Aorta (tissue), 5 donors: ENCODE measurements around the gene TOX2. TPM values are rescaled to one million over a fixed set of nuclear protein-coding genes. Genes with fewer than 3 reads are reported as not detected.

Experiments used
- ATAC-seq: fragments of 200-7000 bp; cut with Tn5 transposase; one replicate; pipeline ENCODE4 v1.9.1; 2022; ENCODE audit warnings: moderate library complexity; ENCODE audit not compliant: low FRiP score
- DNase-seq, 2 donors: peaks; one replicate each; pipeline ENCODE4 v3.0.0-alpha.2; 2020
- H3K27ac ChIP-seq, 2 donors: one replicate each; pipeline ENCODE4 v1.5.1; 2013; ENCODE audit warnings: low read length in 2 of 2, mild to moderate bottlenecking in 2 of 2, moderate library complexity in 2 of 2, control low read depth in 1 of 2, inconsistent platforms in 1 of 2, low read depth in 1 of 2
- H3K27me3 ChIP-seq, 2 donors: one replicate each; pipeline ENCODE4 v1.6.1; 2013; ENCODE audit warnings: control low read depth in 1 of 2, low read length in 1 of 2, mild to moderate bottlenecking in 1 of 2, moderate library complexity in 1 of 2; ENCODE audit not compliant: insufficient read depth in 2 of 2, control insufficient read depth in 1 of 2
- H3K36me3 ChIP-seq, 2 donors: one replicate each; pipeline ENCODE4 v1.6.1; 2013; ENCODE audit warnings: control low read depth in 1 of 2, low read length in 1 of 2, mild to moderate bottlenecking in 1 of 2; ENCODE audit not compliant: insufficient read depth in 2 of 2, control insufficient read depth in 1 of 2
- H3K4me1 ChIP-seq, 2 donors: one replicate each; pipeline ENCODE4 v1.6.1; 2013; ENCODE audit warnings: low read length in 2 of 2, control low read depth in 1 of 2, mild to moderate bottlenecking in 1 of 2, moderate library complexity in 1 of 2; ENCODE audit not compliant: insufficient read depth in 2 of 2, control insufficient read depth in 1 of 2
- H3K4me3 ChIP-seq, 2 donors: one replicate each; pipeline ENCODE4 v1.5.1; 2013; ENCODE audit warnings: low read length in 2 of 2, control low read depth in 1 of 2, mild to moderate bottlenecking in 1 of 2
- H3K9me3 ChIP-seq: one replicate; pipeline ENCODE4 v1.6.1; 2013; ENCODE audit warnings: mild to moderate bottlenecking, low read length; ENCODE audit not compliant: control insufficient read depth
- WGBS, 2 donors: extraction: QIAGEN DNeasy Blood & Tissue Kit; methylation state at CpG; one replicate each; pipeline ENCODE4 v1.1.7; 2013; 5-methylcytosine and 5-hydroxymethylcytosine counted together
- intact Hi-C, 2 donors: fragments of 100-400 bp; cut with DNase I; formaldehyde crosslinking; loops; one replicate each; pipeline versions ENCODE4 v1.14.2 to v1.15.0; 2022
- polyA plus RNA-seq, 2 donors: library from polyadenylated mRNA; stranded (reverse); fragments of 200-250 nt; gene quantifications; one replicate each; pipeline ENCODE4 v1.2.3, GENCODE V29; 2013
- total RNA-seq, 2 donors: library from RNA; stranded (reverse); fragmentation: NEBNext Ultra II Directional; extraction: Animal tissue kit (Norgen Biotek cat#: 25700); gene quantifications; one replicate each; pipeline ENCODE4 v1.2.1, GENCODE V29; 2021
- donor health status: healthy with polysubstance abuse.
- donor health status: Bipolar disorder and iron deficiency.
- donor health status: DM: no; HTN: no; CAD: no.
- donor health status: DM: no; HTN: no; CAD: no.
- donor health status: DM: yes; HTN: yes; CAD: no.

TOX2 gene
- total and polyA plus RNA-seq, 4 donors: 1.1 to 17.2 (median 9.4) TPM

- no peaks in the 10 kb centered on the region for H3K27me3 ChIP-seq
- no peak overlapping the region for H3K4me3 ChIP-seq
- peaks cover 0 to under 1% of the 10 kb centered on the region in 2 donors for H3K4me1 ChIP-seq
- DNase-seq (no peak), ATAC-seq (no peak)
- intact Hi-C loops: loop anchor here (1.0 to 2.0 kb wide), 2 partner anchors 74 to 195 kb away; partner anchors contain the start of gene FITM2 (in 1 of the 2)
- WGBS, 2 donors: 69 to 74% methylated on average over 38 to 76 of the region's 76 CpGs
- peaks cover 0 to 4% of the 10 kb centered on the region in 2 donors for H3K36me3 ChIP-seq
- H3K9me3 ChIP-seq: no peaks in the 10 kb centered on the region
- no peak overlapping the region for H3K27ac ChIP-seq
Observed at GRCh38 chr20:44115762-44116644, 201.4 kb downstream of the TOX2 start.

- no peak overlapping the region for H3K4me3 ChIP-seq
- peak overlapping the region in 1 of 2 donors; percentile 13 for H3K27ac ChIP-seq
- H3K9me3 ChIP-seq: no peaks in the 10 kb centered on the region
- WGBS, 2 donors: 76 to 77% methylated on average over 8 of the region's 8 CpGs
- no peak for DNase-seq
- intact Hi-C loops: loop anchor here in 1 of 2 donors (2.0 kb wide), 1 partner anchor 193 kb away; the partner anchor contains the start of gene FITM2
- peaks cover 0 to 4% of the 10 kb centered on the region in 2 donors for H3K36me3 ChIP-seq
- H3K4me1 ChIP-seq: peaks cover 0 to 3% of the 10 kb centered on the region in 2 donors
- ATAC-seq: no peak
- H3K27me3 ChIP-seq: no peaks in the 10 kb centered on the region
Observed at GRCh38 chr20:44117296-44118184, 202.9 kb downstream of the TOX2 start.

DNA sequence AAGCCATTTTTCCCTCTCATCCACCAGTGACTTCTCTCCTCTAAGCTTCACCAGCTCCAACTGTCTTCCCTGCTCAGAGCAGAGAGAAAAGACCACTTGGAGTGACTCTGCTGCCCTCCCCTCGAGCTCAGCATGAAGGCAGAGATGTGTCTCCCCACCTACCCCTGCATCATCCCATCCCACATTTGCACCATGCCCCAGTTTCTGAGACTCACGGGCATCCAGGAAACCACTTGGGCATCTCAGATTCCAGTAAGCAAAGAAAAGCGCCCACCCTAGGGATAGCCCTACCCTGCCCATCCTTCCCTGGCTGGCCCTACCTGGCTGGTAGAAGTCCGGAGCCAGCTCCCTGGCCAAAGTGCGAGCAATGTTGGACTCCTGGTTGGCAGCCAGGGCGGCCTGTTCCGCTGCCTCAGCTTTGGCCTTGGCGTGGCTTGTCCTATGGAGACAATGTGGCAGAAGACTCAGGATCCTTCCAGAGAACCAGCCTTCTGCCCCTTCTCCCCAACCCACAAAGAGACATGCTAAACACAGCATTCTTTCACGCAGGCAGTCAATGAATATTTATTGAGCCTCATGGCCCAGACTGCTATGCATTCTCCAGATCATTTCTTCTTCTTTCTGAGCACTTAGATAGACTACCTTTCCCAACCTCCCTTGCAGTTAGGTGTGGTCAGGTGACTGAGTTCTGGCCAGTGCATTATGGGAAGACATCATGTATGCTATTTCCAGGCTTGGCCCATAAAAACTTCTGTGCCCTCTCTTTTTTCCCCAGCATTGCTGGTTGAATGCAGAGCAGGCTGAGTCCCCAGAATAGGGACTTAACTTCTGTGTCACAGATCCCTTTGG, 203.8 kb downstream of the TOX2 start:
- ATAC-seq (no peak), DNase-seq (no peak)
- Histone ChIP-seq H3K4me1 (peaks cover 2 to 3% of the 10 kb centered on the region in 2 donors), H3K4me3 (no peak overlapping the region), H3K9me3 (no peaks in the 10 kb centered on the region), H3K27ac (no peak overlapping the region), H3K36me3 (peaks cover 0 to 4% of the 10 kb centered on the region in 2 donors), H3K27me3 (no peaks in the 10 kb centered on the region)
- intact Hi-C loops: no loop called here
- 70 to 77% methylated on average over 9 of the region's 9 CpGs for WGBS, 2 donors

Other genes starting within 250 kb of the TOX2 start
- under 1 TPM; 0.84 to 0.94 TPM for gene MYBL2, start 247.7 kb upstream of the TOX2 start, total RNA-seq
- gene MYBL2, start 247.7 kb upstream of the TOX2 start, polyA plus RNA-seq: 1 to 10 TPM in 1 of 2 donors, under 1 TPM in 1; 0.20 to 1.3 TPM
- gene GTSF1L, start 187.8 kb upstream of the TOX2 start, total RNA-seq: not detected
- not detected for gene GTSF1L, start 187.8 kb upstream of the TOX2 start, polyA plus RNA-seq